ENCODE results near the gene PTCH2.

Gene PTCH2

GRCh38 chr1:44792736-44793502, 50.1 kb downstream of the PTCH2 start:
- intact Hi-C loops (cut with DNase I): no loop called here
- DNase-seq: no peak

DNA sequence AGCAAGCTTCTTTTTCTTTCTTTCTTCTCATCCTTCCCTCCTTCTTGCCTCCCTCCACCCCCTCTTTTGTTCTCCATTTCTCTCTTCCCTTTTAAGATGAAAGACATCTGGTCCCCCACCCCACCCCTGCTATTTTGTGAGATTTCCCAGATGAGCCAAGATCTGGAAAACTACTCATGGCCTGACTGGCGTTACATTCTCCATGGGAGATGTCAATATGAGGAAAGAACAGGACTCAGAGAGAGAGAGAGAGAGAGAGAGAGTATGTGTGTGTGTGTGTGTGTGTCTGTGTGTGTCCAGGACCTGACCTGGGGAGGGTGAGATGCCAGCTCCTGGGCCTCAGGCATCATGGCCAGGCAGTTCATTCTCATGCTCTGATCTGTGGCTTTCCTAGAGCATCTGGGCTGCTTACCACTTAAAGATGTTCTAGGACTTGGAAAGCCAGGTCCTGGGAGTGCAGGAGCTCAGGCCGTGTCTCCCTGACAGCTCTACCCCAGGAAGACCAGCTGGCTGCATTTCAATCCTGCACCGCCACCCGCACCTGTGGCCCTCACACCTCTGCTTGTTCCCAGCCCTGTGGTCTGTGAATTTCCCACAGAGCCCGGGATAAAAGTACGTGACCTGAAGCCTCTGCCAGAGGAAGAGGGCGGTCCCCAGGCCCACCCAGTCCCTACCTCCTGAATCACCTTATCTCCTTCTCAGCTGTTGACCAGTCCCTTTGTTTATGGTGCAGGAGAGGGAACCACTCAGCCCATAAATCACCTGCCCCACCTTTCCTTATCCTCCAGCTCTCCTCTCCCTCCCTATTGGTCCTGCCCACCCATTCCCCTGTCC, 51.9 kb downstream of the PTCH2 start:
- intact Hi-C loops (cut with DNase I): no loop called here

GRCh38 chr1:44788120-44788860, 54.8 kb downstream of the PTCH2 start, which contains the start of gene BEST4:
Gene BEST4 (minus strand): TSS chr1:44788170. CDS start chr1:44787705, 465 bp downstream.
- intact Hi-C loops (cut with DNase I): no loop called here
- DNase-seq: peak in 1 of 42 donors; percentile 2

More for the DNA sequence above, 51.9 kb downstream of the PTCH2 start:
- peak in 1 of 42 donors; percentile 1 for DNase-seq

DNA sequence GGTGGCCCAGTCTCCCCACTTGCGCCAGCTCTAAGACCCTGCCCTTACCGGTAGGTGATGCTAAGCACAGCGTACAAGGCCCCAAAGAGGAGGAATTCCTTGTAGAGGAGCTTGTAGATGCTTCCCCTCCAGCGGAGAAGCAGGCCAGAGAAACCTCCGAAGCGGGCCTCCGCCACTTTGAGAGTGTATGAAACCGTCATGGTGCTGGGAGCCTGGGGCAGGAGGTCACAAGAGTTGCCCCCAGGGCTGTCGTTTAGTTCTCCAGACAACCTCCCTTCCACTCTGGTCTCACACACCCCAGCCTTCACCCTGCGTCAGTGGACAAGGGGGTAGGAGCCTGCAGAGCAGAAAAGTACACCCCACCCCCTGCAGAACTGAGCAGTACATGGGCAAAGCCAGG, 55.5 kb downstream of the PTCH2 start:
- intact Hi-C loops (cut with DNase I): no loop called here
- peak in 1 of 42 donors; percentile 2 for DNase-seq

DNA sequence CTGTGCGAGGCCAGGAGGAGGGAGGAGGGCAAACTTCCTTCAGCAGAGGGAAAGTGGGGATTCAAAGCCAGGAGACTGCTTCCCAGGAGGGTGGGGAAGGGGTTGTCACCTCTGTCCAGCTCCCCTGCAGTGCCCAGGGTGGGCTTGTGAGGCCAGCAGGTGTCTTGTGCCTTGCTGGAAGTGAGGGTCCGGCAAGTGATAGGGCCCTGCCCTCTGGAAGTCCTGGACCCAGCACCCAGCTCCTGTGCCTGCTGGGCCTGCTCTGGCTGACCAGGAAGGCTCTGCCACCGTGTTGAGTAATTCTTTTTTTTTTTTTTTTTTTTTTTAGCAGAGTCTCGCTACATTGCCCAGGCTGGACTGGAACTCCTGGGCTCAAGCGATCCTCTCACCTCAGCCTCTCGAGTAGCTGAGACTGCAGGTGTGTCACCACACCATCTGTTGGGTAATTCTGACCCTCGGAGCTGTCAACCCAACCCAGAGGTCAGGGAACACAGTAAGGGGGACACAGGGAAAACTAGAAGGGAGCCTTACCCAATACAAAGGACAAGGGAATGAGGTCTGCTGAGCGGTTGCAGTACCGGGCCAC, 56.1 kb downstream of the PTCH2 start:
- intact Hi-C loops (cut with DNase I): no loop called here
- no peak for DNase-seq

- intact Hi-C loops (cut with DNase I): no loop called here
- peak in 26 of 42 donors; percentile 34 to 80 (median 58) for DNase-seq
Measured at GRCh38 chr1:44786138-44786840, 56.8 kb downstream of the PTCH2 start.

DNA sequence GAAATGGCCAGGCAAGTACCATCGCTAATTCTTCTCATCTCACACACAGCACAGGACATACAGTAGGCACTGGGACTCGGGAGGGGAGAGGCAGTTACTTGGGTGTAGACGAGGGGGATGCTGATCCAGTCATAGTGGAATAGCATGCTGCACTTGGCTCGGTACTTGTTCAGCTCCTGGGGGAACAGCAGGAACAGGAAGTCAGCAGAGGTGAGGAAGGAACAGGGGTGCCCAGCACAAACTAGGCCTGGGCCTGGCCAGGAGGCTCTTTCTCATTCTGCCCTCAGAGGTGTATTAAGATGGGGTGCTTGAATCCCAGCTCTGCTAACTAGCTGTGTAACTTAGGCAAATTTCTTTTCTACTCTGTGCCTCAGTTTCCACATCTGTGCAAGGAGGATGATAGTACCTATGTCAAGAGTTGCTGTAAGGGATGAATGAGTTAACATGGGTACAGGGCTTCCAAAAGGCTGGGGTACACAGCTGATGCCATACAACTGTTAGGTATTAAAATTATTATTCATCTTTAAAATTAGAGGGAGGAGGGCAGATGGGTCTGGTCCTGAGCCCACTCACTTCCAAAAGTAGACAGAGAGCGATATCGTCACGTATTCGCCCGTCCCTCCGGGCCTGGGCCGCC, 57.4 kb downstream of the PTCH2 start:
- DNase-seq: no peak
- intact Hi-C loops (cut with DNase I): no loop called here

- DNase-seq: no peak
- intact Hi-C loops (cut with DNase I): no loop called here
Measured at GRCh38 chr1:44785029-44785380, 58.0 kb downstream of the PTCH2 start.

GRCh38 chr1:44784094-44785028, 58.7 kb downstream of the PTCH2 start:
- intact Hi-C loops (cut with DNase I): no loop called here
- peak in 9 of 42 donors; percentile 14 to 51 (median 39) for DNase-seq

DNA sequence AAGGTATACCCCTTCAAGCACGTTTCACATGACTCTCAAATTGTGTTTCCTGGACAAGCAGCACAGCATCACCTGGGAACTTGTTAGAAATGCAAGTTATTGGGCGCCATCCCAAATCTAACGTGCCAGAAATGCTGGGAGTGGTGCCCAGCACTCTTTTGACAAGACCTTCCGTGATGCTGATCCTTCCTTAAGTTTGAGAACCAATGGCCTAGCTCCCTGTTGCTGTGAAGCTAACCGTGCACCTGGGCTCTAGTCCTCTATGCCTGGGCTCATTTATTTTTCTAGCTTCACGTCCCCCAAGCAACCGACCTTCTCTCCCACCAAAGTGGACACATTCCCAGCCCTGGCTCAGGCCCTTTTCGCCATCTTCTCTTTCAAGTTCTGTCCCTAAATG, 59.4 kb downstream of the PTCH2 start:
- DNase-seq: no peak
- intact Hi-C loops (cut with DNase I): no loop called here

DNA sequence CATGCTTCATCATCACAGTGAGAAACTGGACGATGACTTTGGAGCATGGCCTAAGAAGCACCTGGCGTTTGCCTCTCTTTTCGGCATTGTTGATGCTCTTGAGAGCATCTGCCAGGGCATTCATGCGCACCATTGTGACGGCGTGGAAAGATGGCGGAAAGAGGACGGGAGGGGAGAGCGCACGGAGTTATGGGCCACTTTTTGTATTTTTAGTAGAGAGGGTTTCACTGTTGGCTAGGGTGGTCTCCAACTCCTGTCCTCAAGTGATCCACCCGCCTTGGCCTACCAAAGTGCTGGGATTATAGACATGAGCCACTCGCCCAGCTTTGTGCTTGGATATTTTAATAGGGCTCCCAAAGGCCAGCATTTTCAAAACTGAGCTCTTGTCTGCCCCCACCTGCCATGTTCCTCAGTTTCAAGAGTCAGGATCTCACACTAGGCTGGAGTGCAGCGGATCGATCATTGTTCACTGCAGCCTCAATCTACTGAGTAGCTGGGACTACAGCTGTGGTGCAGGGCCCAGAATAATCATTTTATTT, 62.4 kb downstream of the PTCH2 start:
- DNase-seq: no peak
- intact Hi-C loops (cut with DNase I): no loop called here

GRCh38 chr1:44778705-44779576, 64.1 kb downstream of the PTCH2 start:
- intact Hi-C loops (cut with DNase I): loop anchor here (5.0 kb wide), 1 partner anchor 37 kb away; no protein-coding TSS in a partner anchor
- DNase-seq: no peak

DNA sequence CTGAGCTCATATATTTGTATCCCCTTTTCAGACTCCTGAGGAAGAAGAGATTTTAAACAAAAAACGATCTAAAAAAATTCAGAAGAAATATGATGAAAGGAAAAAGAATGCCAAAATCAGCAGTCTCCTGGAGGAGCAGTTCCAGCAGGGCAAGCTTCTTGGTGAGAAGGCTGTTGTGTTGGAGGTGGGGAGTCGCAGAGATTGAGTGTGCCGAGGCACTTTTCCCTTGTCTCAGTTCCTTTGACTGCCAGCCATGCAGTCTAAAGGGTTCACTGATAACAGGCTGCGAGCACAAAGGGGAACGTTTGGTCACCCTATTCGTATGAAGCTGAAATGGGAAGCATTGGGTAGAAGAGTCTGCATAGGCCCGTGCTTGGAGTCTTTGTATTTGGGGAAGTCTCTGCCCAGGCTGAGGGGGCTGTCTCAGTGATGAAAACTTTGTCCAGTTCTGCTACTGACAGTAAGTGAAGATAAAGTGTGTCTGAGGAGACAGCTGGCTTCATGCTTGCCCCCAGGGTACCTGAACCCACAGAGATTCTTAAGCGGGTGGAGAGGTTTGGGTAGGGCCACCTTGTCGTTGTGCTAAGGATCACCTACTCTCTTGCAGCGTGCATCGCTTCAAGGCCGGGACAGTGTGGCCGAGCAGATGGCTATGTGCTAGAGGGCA, 65.0 kb downstream of the PTCH2 start:
- intact Hi-C loops (cut with DNase I): loop anchor here (5.0 kb wide), 1 partner anchor 36 kb away; no protein-coding TSS in a partner anchor
- DNase-seq: no peak

DNA sequence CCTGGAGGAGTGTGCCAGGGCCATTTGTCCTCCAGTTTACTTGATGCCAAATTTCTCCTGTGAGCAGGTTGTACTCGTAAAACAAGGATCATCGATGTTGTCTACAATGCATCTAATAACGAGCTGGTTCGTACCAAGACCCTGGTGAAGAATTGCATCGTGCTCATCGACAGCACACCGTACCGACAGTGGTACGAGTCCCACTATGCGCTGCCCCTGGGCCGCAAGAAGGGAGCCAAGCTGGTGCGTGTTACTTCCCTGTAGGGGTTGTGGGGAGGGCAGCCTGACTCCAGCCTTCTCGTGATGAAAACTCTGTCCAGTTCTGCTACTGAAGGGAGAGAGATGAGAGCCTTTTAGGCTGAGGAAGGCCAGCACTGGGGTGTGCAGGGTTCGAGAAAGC, 65.5 kb downstream of the PTCH2 start:
- DNase-seq: no peak
- intact Hi-C loops (cut with DNase I): loop anchor here (5.0 kb wide), 1 partner anchor 35 kb away; no protein-coding TSS in a partner anchor

DNA sequence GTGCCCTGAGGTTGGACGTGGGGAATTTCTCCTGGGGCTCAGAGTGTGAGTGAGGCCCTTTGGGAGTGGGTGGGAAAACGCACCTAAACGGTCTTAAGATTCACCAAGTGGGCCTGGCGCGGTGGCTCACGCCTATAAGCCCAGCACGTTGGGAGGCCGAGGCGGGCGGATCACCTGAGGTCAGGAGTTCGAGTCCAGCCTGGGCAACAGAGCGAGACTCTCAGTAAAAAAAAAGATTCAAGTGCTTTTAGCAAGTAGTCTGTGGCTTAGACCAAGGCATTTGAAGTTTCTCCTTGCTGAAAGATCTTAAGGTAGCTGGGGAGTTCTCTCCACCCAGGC, 66.4 kb downstream of the PTCH2 start:
- intact Hi-C loops (cut with DNase I): loop anchor here (5.0 kb wide), 1 partner anchor 34 kb away; no protein-coding TSS in a partner anchor

More for the DNA sequence above, 66.4 kb downstream of the PTCH2 start:
- DNase-seq: no peak
